ENCODE data around the gene SPATA13. TPM values are rescaled to one million over a fixed set of nuclear protein-coding genes. Genes with fewer than 3 reads are reported as not detected.

SPATA13 gene
- total RNA-seq, 1 experiment from 2014 or later = 21.4 TPM

DNA sequence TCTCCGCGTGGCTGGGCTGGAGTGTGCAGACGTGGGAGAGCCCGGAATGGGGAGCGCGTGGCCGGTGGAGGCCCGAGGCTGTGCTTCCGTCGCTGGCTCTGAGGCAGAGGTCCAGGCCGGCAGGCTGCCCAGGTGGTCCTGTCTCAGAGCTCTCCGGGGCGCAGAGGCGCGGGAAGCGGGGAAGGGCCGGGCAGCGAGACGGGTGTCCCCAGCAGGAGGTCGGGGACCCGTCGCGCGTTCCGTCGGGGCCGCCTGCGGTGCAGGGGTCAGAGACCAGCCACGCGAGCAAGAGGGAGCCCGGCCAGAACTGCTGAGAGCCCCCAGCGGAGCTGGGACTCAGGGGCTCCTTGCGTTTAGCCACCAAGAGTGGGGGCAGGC lies 147.5 kb downstream of the SPATA13 start:
- ChIA-PET RAD21 (ENCODE audit: low non-redundant PET in 1 of 2, low total read pairs in 2 of 2, uncharacterized antibody in 2 of 2, unreplicated experiment in 2 of 2) (no interaction called here), CTCF (no interaction called here), POLR2A (no interaction called here)
- intact Hi-C loops (cut with micrococcal nuclease) = no loop called here
- Histone ChIP-seq H3K79me2 (ENCODE audit: insufficient read depth, low read length) (no peaks in the 10 kb centered on the region), H3K4me3 (replicated peaks in 1 of 2; ENCODE audit: low read depth in 1 of 2, low read length in 2 of 2) (no peak overlapping the region), H3K4me2 (ENCODE audit: low read length) (no peak overlapping the region), H3K9me3 (ENCODE audit: control insufficient read depth in 1 of 2, insufficient read depth in 1 of 2, low read depth in 1 of 2, low read length in 2 of 2) (no peaks in the 10 kb centered on the region), H3K9ac (ENCODE audit: low read length) (no peak overlapping the region), H3K9me2 (ENCODE audit: insufficient read depth) (no peaks in the 10 kb centered on the region), H3K36me3 (ENCODE audit: control insufficient read depth in 1 of 2, insufficient read depth in 2 of 2, low read length in 2 of 2) (peaks cover 1 to 4% of the 10 kb centered on the region in 2 experiments; a peak in 3 of 4 replicates), H2AFZ (ENCODE audit: low read depth, low read length, poor library complexity, severe bottlenecking) (no peak overlapping the region), H3K27ac (ENCODE audit: low read depth, low read length) (no peak overlapping the region), H3K4me1 (ENCODE audit: control insufficient read depth in 1 of 2, insufficient read depth in 2 of 2, low read length in 2 of 2) (no peaks in the 10 kb centered on the region), H3K27me3 (ENCODE audit: insufficient read depth, low read length) (no peaks in the 10 kb centered on the region), H4K20me1 (ENCODE audit: insufficient read depth) (no peaks in the 10 kb centered on the region)
- ATAC-seq = no peak
- no TSS peak for BruUV-seq (replicated peaks)
- TF ChIP-seq SP1 (IDR thresholded peaks at IDR 0.05; ENCODE audit: low read depth) (no peak), SRF (IDR thresholded peaks at IDR 0.05; ENCODE audit: low read depth) (no peak), YY1 (IDR thresholded peaks at IDR 0.05; ENCODE audit: extremely low read depth, insufficient replicate concordance, low read depth, low read length) (no peak), SIN3A (IDR thresholded peaks at IDR 0.05; ENCODE audit: low read depth) (no peak), ELF1 (IDR thresholded peaks at IDR 0.05; ENCODE audit: borderline replicate concordance, low read depth) (no peak), ZFX (IDR thresholded peaks at IDR 0.05) (no peak), POLR2AphosphoS5 (IDR thresholded peaks at IDR 0.05; ENCODE audit: low read depth, low read length) (no peak), CEBPB (IDR thresholded peaks at IDR 0.05; ENCODE audit: low read depth) (no peak), ZNF274 (IDR thresholded peaks at IDR 0.05; ENCODE audit: low read depth, low read length) (no peak), FOSL1 (IDR thresholded peaks at IDR 0.05; ENCODE audit: low read depth) (no peak), RAD21 (IDR thresholded peaks at IDR 0.05; ENCODE audit: low read depth) (no peak), POLR2A (IDR thresholded peaks at IDR 0.05; ENCODE audit: borderline replicate concordance, extremely low read depth, insufficient read depth, insufficient read length) (no peak), CBX3 (IDR thresholded peaks at IDR 0.05; ENCODE audit: low read depth) (no peak), TCF7L2 (IDR thresholded peaks at IDR 0.05; ENCODE audit: borderline replicate concordance, extremely low read depth, insufficient read depth, insufficient read length) (no peak)
- TF ChIP-seq, protein P1, sequence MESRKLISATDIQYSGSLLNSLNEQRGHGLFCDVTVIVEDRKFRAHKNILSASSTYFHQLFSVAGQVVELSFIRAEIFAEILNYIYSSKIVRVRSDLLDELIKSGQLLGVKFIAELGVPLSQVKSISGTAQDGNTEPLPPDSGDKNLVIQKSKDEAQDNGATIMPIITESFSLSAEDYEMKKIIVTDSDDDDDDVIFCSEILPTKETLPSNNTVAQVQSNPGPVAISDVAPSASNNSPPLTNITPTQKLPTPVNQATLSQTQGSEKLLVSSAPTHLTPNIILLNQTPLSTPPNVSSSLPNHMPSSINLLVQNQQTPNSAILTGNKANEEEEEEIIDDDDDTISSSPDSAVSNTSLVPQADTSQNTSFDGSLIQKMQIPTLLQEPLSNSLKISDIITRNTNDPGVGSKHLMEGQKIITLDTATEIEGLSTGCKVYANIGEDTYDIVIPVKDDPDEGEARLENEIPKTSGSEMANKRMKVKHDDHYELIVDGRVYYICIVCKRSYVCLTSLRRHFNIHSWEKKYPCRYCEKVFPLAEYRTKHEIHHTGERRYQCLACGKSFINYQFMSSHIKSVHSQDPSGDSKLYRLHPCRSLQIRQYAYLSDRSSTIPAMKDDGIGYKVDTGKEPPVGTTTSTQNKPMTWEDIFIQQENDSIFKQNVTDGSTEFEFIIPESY (IDR thresholded peaks at IDR 0.05; ENCODE audit: extremely low read depth, insufficient replicate concordance, low read length) = no peak
- TF ChIP-seq, protein P2, sequence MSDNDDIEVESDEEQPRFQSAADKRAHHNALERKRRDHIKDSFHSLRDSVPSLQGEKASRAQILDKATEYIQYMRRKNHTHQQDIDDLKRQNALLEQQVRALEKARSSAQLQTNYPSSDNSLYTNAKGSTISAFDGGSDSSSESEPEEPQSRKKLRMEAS (IDR thresholded peaks at IDR 0.05) = no peak
- TF ChIP-seq, protein P3, sequence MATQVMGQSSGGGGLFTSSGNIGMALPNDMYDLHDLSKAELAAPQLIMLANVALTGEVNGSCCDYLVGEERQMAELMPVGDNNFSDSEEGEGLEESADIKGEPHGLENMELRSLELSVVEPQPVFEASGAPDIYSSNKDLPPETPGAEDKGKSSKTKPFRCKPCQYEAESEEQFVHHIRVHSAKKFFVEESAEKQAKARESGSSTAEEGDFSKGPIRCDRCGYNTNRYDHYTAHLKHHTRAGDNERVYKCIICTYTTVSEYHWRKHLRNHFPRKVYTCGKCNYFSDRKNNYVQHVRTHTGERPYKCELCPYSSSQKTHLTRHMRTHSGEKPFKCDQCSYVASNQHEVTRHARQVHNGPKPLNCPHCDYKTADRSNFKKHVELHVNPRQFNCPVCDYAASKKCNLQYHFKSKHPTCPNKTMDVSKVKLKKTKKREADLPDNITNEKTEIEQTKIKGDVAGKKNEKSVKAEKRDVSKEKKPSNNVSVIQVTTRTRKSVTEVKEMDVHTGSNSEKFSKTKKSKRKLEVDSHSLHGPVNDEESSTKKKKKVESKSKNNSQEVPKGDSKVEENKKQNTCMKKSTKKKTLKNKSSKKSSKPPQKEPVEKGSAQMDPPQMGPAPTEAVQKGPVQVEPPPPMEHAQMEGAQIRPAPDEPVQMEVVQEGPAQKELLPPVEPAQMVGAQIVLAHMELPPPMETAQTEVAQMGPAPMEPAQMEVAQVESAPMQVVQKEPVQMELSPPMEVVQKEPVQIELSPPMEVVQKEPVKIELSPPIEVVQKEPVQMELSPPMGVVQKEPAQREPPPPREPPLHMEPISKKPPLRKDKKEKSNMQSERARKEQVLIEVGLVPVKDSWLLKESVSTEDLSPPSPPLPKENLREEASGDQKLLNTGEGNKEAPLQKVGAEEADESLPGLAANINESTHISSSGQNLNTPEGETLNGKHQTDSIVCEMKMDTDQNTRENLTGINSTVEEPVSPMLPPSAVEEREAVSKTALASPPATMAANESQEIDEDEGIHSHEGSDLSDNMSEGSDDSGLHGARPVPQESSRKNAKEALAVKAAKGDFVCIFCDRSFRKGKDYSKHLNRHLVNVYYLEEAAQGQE (IDR thresholded peaks at IDR 0.05; ENCODE audit: low read depth) = no peak
- DNase-seq (ENCODE audit: low read depth, low spot score) = no peak

Data from HCT116 (cell line).